Measurements from ENCODE around the gene IER2.

- TF ChIP-seq YY1 (IDR thresholded peaks at IDR 0.05; ENCODE audit: low read depth, low read length) (no peak), TAF1 (IDR thresholded peaks at IDR 0.05; ENCODE audit: low read depth, low read length) (no peak), POLR2AphosphoS5 (IDR thresholded peaks at IDR 0.05; ENCODE audit: low read depth, low read length) (no peak), EZH2 (IDR thresholded peaks at IDR 0.05; ENCODE audit: low read depth, low read length, severe bottlenecking) (no peak)
These were observed 34.3 kb upstream of the IER2 start for GRCh38 chr19:13115936-13116281.

All from H1 (cell line).